Kasumi-1 (cell line): ENCODE data around the gene PSMC5.
A peak's percentile ranks its signal among the peaks of the same experiment; 100 is the strongest.
"Not testable (repeated sequence)": the region's sequence is repeated elsewhere in the genome, so short reads cannot be mapped to it uniquely, and the experiment has no call there.

Experiments
- DNase-seq, 2 experiments: peaks; one replicate each; lab custom pipeline; 2025; lab: John Stamatoyannopoulos, UW

PSMC5 gene

GRCh38 chr17:63838631-63839171 is 11.5 kb downstream of the PSMC5 start:
- no peak for DNase-seq

- DNase-seq: no peak
Measured at GRCh38 chr17:63840591-63841349, 13.5 kb downstream of the PSMC5 start.

- no peak for DNase-seq
Measured at GRCh38 chr17:63841350-63842172, 14.3 kb downstream of the PSMC5 start.

- peak in 1 of 2 experiments; percentile 58 for DNase-seq
Measured at GRCh38 chr17:63842173-63842539, 14.9 kb downstream of the PSMC5 start.

GRCh38 chr17:63842540-63843386 is 15.5 kb downstream of the PSMC5 start, which contains the start of gene SMARCD2:
SMARCD2 (minus strand) TSS chr17:63842685; CDS start chr17:63842674, 11 bp downstream.
- DNase-seq: peak; percentile 97 to 99

- DNase-seq: peak; percentile 68 to 75
Measured at GRCh38 chr17:63843387-63843888, 16.2 kb downstream of the PSMC5 start.

GRCh38 chr17:63843910-63844677 is 16.9 kb downstream of the PSMC5 start:
- peak in 1 of 2 experiments; percentile 59 for DNase-seq

GRCh38 chr17:63845509-63845908 is 18.3 kb downstream of the PSMC5 start:
- no peak for DNase-seq

GRCh38 chr17:63847525-63848249 is 20.5 kb downstream of the PSMC5 start:
- no peak for DNase-seq

- peak; percentile 98 to 99 for DNase-seq
Measured at GRCh38 chr17:63848834-63849689, 21.8 kb downstream of the PSMC5 start.

- DNase-seq: no peak
Measured at GRCh38 chr17:63850401-63850800, 23.2 kb downstream of the PSMC5 start.

GRCh38 chr17:63853260-63853659 is 26.0 kb downstream of the PSMC5 start:
- DNase-seq: no peak

GRCh38 chr17:63854709-63855108 is 27.5 kb downstream of the PSMC5 start:
- no peak for DNase-seq

GRCh38 chr17:63855185-63855584 is 28.0 kb downstream of the PSMC5 start:
- no peak for DNase-seq

GRCh38 chr17:63856425-63856824 is 29.2 kb downstream of the PSMC5 start:
- DNase-seq: not testable (repeated sequence)

- no peak for DNase-seq
Measured at GRCh38 chr17:63859257-63859656, 32.0 kb downstream of the PSMC5 start.

GRCh38 chr17:63866625-63867024 is 39.4 kb downstream of the PSMC5 start:
- DNase-seq: not testable (repeated sequence)

- DNase-seq: not testable (repeated sequence)
Measured at GRCh38 chr17:63869491-63870291, 42.5 kb downstream of the PSMC5 start.
